AG20443 (cell line): ENCODE results near the gene CNP.
"Not testable (repeated sequence)": the region's sequence is repeated elsewhere in the genome, so short reads cannot be mapped to it uniquely, and the experiment has no call there.

Source experiments
- DNase-seq: peaks from one replicate; pipeline ENCODE4 v3.0.0; 2012; ENCODE audit warnings: low spot score, mixed read lengths

Gene CNP

DNA sequence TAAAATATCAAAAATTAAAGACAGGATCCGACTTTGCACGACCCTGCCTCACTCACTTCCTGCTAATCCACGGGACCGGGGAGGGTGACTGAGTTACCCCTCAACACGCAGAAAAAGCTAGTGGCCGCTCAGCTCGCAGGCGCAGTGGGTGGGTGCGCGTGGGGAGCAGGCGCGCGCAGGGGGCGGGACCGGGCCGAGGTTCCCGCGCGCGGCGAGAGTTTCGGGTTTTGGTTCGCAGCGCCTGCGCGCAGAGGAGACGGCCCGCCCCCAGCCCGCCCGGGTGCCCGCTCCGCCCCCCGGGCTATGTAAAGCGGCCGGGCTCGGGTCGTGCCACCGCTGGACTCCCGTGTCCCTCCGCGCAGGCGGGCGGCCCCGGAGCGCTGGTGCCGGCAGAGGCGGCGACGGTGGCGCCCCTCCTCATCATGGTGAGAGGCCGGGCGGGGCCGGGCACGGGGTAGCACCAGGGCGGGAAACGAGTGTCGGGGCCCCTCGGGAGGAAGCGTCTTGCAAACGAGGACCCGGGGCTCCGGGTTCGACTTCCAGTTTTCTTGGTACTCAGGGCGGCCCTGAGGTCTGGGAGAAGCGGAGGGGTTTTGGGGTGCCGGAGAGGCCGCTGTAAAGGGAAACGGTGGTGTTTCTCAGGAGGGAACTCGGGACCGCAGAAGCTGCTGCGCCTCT lies at the start of gene CNP:
CNP (plus strand) TSS at position 333 of the 678 bp plus-strand sequence; CDS start at position 423, 90 bp downstream.
- peak; percentile 100 for DNase-seq

DNA sequence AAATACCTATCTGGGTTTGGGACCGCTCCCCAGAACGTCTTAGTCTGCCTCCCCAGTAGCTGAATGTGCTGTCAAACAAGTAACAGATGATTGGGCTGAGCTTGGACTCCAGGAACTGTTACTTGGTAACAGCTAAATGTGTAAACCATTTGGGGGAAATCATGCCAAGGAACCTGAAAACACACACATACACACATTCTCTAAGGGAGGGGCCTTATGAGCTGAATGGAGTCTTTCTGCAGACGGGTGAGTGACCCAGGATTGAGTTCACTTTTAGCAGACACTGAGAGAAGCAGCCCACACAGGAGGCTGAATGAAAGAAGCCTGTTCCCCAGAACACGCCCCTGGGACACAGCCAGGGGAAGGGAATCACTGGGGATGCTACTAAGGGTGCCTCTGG lies 49.4 kb upstream of the CNP start:
- peak; percentile 51 for DNase-seq

DNA sequence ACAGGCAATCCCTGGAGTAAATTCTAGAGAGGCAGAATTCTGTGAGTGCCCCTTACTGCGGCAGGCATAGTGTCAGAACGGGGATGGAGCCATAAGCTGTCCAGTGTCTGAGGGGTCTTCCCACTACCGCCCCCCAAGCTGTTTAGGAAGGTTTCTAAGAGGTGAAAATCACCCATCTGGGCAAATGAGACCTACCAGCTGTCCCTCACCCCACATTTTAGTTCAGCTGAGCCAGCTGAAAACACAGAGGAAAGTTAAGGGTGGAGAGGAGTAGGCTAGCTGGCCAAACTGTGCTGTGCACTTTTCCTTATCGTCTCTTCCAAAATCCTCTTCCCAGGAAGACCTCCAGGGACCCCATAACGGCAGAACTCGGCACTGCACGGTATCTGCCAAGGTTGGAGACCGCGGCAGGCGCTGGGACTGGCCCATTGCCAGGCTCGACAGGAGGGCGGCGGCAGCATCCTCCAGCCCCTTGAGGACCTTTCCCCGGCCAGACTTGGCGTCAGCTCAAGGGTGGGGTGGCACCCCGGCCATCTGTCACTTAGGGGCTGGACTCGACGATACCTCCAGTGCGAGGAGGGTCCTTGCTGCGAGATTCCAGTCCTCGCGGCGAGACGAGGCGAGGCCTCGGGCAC lies 48.8 kb upstream of the CNP start:
- no peak for DNase-seq

DNA sequence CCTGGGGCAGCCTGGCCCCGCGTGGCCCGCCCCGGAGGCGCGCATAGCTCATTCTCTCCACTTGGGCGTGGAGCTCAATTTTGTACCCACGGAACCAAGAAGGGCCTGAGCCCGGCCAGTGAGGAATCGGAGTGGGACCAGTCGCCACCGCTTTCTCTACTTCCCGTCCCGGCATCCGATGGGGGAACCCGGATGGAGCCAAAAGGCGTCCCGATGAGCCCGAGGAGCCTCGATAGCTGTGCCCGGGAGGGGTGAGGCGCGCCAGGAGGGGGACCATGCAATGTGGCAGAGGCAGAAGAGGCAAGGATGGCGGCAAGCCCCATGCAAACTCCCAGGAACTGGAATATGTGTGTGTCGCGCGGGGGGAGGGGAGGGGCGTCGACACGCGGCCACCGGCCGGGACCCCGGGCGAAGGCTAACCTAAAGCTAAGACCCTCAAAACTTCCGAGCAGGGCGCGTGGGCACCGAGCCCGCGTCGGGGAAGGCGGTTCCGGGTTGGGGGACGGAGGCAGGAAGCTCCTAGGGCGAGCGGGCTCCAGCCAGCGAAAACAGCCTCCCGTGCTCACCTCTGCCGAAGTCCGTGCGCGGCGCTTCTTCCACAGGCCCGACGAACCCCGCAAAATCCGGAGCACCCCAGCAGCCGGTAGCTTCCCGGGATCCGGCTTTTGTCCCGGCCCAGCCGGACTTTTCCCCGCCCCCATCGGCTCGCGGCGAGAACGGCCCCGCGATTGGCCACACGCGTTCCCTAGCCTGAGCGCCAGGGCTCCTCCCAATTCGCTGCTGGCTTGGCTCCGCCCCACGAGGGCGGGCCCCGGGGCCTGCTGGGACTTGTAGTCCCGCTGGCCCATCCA lies 48.1 kb upstream of the CNP start, which contains the start of gene ACLY:
ACLY (minus strand) TSS at position 638 of the 851 bp plus-strand sequence. CDS start 5,078 bp downstream, outside the sequence.
- peak; percentile 99 for DNase-seq

DNA sequence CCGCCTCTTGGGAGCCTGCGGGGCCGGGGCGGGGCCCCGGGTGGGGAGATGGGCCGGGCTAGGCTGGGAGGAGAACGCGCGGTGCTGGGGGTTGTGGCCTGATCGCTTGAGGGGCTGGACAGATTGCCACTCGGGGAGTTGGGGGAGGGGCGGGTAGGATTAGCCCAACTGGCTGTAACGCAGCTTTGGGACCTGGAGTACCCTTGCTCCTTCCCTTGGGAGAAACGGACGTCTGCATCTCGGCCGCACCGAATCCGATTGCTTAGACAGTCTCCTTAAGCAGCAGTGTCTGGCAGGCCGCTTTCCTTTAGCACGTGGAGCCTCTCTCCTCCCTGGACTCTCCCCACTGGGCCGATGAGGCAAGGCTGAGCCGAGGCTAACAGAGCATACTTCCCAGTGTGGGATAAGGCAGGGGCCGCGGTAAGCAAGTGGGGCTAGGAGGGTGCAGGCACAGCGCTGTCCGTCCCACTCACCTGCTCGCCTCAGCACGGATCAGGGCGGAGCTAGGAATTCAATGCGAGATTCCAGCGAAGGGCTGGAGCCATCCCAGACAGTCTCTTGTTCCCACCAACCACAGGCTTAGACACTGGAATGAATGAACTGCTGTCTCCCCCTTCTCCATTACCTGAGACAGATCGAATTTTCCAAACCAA lies 47.3 kb upstream of the CNP start:
- DNase-seq, result no peak

DNA sequence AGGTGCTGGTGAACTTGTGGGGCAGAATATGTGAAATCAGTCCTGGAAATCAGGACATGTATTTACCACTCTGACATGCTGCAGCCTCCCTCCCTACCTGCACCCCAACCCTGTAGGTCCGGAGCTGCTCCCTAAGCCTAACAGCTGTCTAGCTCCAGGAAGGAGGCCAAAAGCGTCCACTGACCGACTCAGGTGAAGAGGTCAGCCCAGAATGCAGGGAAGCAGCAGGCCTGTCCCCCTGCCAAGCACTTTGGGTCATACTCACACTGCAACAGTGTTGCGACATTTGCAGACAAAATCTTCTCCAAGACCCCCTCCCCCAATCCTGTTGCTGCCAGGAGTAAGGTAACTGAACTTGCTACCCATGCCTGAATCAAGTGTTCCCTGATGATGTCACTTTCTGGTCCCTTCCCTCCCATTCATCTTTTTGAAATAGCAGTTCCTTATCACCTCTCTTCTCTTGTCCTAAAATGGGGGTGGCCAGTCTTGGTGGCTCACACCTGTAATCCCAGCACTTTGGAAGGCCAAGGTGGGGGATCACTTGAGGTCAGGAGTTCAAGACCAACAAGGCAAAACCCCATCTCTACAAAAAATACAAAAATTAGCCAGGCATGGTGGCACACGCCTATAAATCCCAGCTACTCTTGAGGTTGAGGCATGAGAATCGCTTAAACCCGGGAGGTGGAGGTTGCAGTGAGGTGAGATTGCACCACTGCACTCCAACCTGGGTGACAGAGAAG lies 46.6 kb upstream of the CNP start:
- DNase-seq, result no peak

DNA sequence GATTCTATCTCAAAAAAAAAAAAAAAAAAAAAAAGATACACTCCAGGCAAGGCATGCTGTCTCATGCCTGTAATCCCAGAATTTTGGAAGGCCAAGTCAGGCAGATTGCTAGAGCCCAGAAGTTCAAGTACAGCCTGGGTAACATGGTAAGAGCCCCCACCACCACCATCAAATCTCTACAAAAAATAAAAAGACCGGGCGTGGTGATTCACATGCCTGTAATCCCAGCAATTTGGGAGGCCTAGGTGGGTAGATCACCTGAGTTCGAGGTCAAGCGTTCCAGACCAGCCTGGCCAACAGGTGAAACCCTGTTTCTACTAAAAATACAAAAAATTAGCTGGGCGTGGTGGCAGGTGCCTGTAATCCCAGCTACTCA lies 46.0 kb upstream of the CNP start:
- DNase-seq, result no peak

DNA sequence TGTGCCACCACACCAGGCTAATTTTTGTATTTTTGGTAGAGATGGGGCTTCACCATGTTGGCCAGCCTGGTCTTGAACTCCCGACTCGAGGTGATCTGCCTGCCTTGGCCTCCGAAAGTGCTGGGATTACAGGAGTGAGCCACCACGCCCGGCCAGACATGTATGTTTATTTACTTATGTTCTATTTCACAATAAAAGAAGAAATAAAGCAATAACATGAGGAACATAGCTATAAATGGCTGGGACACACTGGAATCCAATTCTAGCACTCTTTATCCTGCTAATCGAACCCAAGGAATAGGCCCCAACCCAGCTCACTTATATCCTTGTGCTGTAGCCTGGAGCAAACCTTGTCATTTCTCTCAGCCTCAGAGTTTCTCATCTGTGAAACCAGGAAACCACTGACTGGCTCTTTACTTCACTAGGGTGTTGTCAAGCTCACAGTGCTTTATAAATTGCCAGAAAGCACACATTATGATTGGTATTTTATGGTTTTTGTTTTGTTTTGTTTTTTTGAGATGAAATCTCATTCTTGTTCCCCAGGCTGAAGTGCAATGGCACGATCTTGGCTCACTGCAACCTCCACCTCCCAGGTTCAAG lies 40.5 kb upstream of the CNP start:
- DNase-seq, result no peak

DNA sequence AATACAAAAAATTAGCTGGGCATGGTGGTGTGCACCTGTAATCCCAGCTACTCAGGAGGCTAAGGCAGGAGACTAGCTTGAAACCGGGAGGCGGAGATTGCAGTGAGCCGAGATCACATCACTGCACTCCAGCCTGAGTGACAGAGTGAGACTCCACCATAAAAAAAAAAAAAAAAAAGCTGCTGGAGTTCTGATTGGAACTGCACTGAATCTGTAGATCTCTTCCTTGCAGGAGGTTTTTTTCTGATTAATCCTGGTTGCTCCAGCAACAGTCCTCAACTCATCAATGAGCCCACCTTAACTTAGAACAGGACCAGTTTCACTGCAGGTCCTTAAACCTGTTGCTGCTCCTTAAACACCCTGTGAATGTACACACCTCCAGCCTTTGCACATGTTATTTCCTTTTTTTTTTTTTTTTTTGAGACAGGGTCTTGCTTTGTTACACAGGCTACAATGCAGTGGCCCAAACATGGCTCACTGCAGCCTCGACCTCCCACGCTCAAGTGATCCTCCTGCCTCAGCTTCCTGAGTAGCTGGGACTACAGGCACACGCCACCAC lies 37.8 kb upstream of the CNP start:
- no peak for DNase-seq

DNA sequence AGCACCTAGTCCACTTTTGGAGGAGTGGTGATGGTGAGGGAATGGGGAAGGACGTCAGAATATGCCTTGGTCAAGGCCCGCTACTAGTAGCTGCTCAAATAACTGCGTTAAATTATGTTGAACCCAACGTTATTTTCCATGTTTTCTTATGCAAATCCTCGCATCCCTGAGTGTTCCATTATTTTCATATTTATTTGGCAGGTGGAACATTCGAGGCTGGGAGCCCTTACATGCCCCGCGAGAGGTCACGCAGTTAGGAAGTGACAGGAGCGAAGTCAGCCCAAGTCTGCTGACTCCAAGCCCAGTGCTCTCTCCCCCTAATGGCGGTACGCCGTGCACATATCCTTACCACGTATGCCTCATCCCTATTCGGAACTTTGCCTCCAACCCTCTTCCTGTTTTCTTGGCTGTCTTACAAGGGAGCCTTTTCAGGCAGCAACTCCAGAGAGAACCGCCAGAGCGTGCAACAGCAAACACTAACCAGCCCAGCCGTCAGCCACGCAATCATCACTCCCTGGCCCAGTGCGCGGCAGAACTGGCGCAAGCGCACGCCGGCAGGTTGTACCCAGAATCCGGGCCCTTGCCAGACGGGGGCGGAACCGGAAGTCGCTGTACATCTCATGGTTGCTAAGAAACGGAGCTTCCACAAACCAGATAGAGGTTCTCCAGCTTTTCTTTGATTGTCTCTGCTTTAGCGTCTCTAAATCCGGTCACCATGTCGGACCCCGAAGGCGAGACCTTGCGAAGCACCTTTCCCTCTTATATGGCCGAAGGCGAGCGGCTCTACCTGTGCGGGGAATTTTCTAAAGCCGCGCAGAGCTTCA lies 36.4 kb upstream of the CNP start, which contains the start of gene ODAD4:
ODAD4 (plus strand) TSS at position 609 of the 824 bp plus-strand sequence; CDS start at position 716, 107 bp downstream.
- DNase-seq, result peak; percentile 100

DNA sequence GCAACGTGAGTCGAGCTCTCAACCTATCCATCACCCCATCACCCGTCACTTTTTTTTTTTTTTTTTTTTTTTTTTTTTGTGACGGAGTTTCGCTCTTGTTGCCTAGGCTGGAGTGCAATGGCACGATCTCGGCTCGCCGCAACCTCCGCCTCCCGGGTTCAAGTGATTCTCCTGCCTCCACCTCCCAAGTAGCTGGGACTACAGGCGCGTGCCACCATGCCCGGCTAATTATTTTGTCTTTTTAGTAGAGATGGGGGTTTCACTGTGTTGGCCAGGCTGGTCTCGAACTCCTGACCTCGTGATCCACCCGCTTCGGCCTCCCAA lies 35.8 kb upstream of the CNP start:
- not testable (repeated sequence) for DNase-seq

DNA sequence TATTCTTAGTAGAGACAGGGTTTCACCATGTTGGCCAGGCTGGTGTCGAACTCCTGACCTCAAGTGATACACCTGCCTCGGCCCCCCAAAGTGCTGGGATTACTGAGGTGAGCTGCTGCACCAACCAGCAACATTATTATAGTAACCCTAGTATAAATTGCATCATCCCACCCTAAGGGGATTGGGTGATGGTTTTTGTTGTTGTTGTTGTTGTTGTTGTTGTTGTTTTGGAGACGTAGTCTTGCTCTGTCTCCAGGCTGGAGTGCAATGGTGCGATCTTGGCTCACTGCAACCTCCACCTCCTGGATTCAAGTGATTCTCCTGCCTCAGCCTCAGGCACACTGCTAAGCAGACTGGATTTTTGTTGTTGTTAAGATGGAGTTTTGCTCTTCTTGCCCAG lies 34.9 kb upstream of the CNP start:
- DNase-seq, result not testable (repeated sequence)

DNA sequence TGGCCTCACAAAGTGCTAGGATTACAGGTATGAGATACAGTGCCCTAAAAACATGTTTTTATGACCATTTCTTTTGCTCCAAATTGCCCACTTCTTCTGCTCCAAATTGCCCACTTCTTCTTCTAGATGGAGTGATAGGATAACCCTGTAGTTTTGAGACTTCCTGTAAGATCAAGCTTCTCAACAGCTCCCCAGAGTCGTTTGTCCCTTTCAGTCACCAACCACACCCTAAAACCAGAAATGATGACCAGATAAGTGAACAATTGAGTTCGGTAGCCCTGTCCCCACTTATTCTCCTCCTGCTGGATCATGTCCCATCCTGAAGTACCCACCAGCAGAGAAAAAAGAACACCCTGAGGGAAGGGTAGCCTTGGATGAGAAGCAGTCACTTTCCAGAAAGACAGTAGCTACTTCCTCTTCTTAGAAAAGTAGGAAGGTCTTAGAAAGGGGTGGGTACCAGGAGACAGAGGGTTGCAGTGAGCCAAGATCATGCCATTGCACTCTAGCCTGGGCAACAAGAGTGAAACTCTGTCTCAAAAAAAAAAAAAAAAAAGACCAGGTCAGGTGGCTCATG lies 33.7 kb upstream of the CNP start:
- DNase-seq, result no peak

DNA sequence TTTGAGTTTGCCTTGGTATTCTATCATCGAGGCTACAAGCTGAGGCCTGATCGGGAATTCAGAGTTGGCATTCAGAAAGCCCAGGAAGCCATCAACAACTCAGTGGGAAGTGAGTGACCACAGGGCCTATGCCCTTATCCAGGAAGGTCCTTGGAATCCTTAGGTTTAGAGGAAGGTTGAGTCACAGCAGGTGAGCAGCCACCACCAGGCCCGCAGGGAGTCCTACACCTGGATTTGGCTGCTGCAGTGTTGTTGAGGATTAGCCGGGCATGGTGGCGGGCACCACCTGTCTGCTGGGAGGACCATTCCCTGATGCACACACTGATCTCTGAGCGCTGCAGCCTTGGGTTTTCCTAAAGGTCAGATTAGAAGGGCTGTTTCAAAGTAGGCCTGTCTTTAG lies 31.0 kb upstream of the CNP start:
- DNase-seq, result no peak

DNA sequence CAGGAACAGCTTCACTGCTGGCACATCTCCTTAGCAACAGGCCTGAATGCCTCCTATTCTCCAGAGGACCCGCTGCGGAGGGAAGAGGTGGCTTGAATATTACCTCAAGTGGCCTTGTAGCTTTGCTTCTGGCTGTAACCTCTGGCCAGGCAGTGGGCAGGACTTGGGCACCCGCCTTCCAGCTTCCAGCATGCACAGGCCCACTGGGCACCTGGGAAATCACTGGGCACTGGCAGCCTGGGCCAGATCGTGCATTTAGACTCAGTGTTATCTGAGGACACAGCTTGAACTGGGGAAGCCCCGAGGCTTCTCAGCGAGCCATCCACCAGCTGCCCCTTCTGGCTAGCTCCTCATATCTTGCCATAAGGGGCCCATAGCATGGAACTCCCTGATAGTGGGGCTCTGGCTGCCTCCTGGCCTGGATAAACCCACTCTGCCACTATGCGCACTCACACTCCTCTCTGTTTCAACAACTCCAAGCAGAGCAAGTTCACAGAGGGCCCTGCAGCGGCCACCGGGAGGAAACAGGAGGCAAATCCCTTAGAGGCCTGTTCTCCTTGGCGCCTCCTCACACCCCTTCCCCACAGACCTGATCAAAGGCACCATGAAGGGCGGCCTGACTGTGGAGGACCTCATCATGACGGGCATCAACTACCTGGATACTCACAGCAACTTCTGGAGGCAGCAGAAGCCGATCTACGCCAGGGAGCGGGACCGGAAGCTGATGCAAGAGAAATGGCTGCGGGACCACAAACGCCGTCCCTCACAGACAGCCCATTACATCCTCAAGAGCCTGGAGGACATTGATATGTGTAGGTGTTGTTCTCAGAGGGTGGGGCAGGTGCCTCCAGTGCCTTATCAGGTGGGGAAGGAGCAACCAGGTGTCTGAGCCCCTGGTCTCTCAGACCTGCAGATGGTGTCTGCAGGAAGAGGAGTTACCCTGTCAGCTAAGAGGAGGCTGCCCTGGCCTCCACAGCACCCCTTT lies 28.3 kb upstream of the CNP start:
- no peak for DNase-seq

DNA sequence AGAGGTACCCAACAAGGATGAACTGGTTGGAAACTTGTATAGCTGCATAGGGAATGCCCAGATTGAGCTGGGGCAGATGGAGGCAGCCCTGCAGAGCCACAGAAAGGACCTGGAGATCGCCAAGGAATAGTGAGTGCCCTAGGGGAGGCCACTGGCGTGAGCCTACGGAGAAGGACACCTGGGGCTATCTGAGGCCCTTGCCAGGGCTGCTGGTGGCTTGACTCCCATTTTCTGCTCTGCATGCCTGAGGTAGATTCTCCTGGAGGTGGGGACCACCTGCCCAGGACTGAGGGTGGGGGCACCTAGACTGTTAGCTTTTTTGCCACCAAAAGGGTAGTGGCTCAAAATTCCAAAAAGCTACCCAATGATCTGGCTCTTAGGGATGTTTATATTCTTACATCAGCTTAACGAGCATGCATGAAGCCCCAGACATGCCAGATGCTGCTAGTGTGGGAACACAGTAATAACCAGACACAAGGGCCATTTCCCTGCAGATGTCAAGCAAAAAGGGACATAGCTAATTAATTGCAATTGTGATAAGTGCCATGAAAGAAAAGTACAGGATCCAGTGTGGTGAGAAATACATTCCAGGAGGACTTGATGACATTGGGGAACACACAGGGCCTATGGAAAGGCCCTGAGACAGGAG lies 27.4 kb upstream of the CNP start:
- DNase-seq, result no peak

DNA sequence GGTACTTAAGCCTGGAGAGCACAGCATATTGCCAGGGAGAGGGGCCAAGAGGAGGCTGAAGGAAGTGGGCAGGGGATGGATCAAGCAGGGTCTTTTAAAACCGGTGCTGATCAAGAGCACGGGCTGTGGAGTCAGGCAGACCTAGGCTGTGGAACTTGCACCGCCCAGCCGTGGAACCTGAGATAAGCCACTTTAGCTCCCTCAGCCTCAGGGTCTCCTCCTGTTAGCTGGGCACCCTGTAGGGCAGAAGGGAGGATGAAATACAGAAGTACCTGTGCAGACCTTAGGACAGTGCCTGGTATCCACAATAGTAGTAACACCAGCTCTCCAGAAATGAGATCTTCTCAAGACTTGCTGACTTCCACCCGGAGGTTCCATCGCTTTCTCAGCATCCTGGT lies 26.9 kb upstream of the CNP start:
- no peak for DNase-seq

DNA sequence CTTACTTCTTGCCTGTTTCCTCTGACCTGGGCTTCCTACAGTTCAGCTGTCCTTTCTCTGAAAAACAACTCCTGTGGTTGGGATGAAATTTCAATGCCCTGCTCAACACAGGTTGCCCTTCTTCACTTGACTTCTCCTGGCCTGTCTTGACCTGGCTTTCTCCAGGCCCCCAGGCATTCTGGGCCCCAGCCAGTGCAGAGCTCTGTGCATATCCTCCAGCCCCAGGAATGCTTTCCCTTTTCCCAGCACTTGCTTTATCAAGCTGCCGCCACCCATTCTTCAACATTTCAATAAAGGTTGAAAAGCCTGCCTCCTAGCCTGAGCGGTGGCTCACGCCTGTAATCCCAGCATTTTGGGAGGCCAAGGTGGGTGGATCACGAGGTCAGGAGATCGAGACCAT lies 25.4 kb upstream of the CNP start:
- no peak for DNase-seq
